Activated CD4-positive, alpha-beta memory T cell treated with anti-CD3 and anti-CD28 coated beads for 36 hours (primary cell): ENCODE measurements around the gene MAGEB3. TPM values are rescaled to one million over a fixed set of nuclear protein-coding genes. Genes with fewer than 3 reads are reported as not detected.

ENCODE experiments used
- CTCF ChIA-PET: fragments of 350-600 bp; sonication (Branson Sonifier 250); formaldehyde crosslinking; loops from one replicate; lab custom pipeline; 2021; ENCODE audit warnings: antibody characterized with exemption, inconsistent platforms; lab: Charles Lee
- POLR2A ChIA-PET: fragments of 350-600 bp; sonication (Branson Sonifier 250); formaldehyde crosslinking; loops from one replicate; lab custom pipeline; 2021; ENCODE audit warnings: antibody characterized with exemption; lab: Charles Lee
- DNase-seq: peaks from one replicate; pipeline ENCODE4 v3.0.0-alpha.2; 2020
- H3K27ac Mint-ChIP-seq: one replicate; pipeline ENCODE4 v1.8.0; 2021; ENCODE audit warnings: mixed read lengths
- H3K27me3 Mint-ChIP-seq: one replicate; pipeline ENCODE4 v1.8.0; 2021; ENCODE audit warnings: mixed read lengths
- H3K36me3 Mint-ChIP-seq: one replicate; pipeline ENCODE4 v1.8.0; 2021; ENCODE audit warnings: mixed read lengths
- H3K4me1 Mint-ChIP-seq: one replicate; pipeline ENCODE4 v1.8.0; 2021; ENCODE audit warnings: low read depth, mixed read lengths
- H3K4me3 Mint-ChIP-seq: one replicate; pipeline ENCODE4 v1.8.0; 2021; ENCODE audit warnings: mild to moderate bottlenecking, mixed read lengths
- H3K9me3 Mint-ChIP-seq: one replicate; pipeline ENCODE4 v1.8.0; 2021; ENCODE audit warnings: mixed read lengths
- intact Hi-C: fragments of 100-400 bp; cut with micrococcal nuclease; formaldehyde crosslinking; loops from one replicate; pipeline ENCODE4 v1.15.1; 2023
- total RNA-seq, 2 experiments: library from RNA; stranded (reverse); gene quantifications; one replicate each; pipeline ENCODE4 v1.2.3, GENCODE V29; 2021

The MAGEB3 gene
- total RNA-seq, 2 experiments from 2014 or later: not detected

DNA sequence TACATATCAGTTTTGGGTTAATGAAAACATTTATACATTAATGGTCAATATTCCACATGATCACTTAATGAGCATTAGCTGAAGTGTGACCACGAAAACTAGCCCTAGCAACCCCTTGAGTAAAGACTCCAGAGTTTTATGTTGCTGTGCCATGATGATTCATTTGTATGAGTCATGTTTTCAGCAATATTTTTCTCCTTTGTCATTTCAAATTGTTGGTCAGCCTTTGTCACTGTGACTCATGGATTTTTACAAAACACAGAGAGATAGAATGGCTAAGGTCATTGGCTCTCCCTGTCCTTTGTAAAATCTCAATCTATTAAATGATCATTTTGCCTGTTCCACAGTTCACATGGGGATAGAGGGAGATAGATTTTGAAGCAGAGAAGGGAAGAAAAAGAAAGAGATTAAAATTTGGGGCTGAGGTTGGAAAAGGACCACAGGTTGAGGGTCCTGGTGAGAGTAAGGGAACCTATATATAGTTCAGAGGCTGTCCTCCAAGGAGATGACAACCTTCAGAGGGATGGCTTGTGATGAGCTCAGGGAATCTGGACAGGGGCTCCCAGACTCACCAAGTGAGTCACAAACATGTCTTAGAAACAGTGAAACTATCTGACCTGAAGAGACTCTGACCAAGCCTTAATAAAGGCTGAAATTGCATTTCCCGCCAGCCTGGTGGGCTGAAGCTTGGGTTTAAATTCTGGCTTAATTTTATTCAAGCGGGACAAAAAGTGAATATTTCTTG is 53.2 kb downstream of the MAGEB3 start:
- DNase-seq: no peak
- Mint-ChIP-seq H3K4me1 (no peaks in the 10 kb centered on the region), H3K9me3 (no peaks in the 10 kb centered on the region), H3K4me3 (no peak overlapping the region), H3K27ac (no peak overlapping the region), H3K27me3 (no peaks in the 10 kb centered on the region), H3K36me3 (no peaks in the 10 kb centered on the region)
- ChIA-PET CTCF (no interaction called here), POLR2A (no interaction called here)
- intact Hi-C loops: no loop called here

Other genes with a start within 250 kb of the MAGEB3 start
- gene MAGEB2, start 15.1 kb upstream of the MAGEB3 start, total RNA-seq: not detected
- not detected for gene MAGEB4, start 11.3 kb downstream of the MAGEB3 start, total RNA-seq
- not detected for gene MAGEB1, start 16.5 kb downstream of the MAGEB3 start, total RNA-seq
- not detected for gene NR0B1, start 78.7 kb downstream of the MAGEB3 start, total RNA-seq